NCI-H1105 (cell line): ENCODE results near the gene PCK2.
A peak's percentile ranks its signal among the peaks of the same experiment; 100 is the strongest.

Experiments
- DNase-seq: peaks from one replicate; lab custom pipeline; 2025; lab: John Stamatoyannopoulos, UW

Gene PCK2

GRCh38 chr14:24075485-24076301 lies 18.4 kb upstream of the PCK2 start:
- no peak for DNase-seq

- no peak for DNase-seq
Measured at GRCh38 chr14:24076302-24076601, 17.9 kb upstream of the PCK2 start.

GRCh38 chr14:24077086-24077485 lies 17.0 kb upstream of the PCK2 start:
- no peak for DNase-seq

- no peak for DNase-seq
Measured at GRCh38 chr14:24078146-24078545, 16.0 kb upstream of the PCK2 start.

GRCh38 chr14:24079491-24080141 lies 14.5 kb upstream of the PCK2 start:
- DNase-seq: no peak

GRCh38 chr14:24080142-24080530 lies 14.0 kb upstream of the PCK2 start:
- DNase-seq: no peak

- DNase-seq: peak; percentile 48
Measured at GRCh38 chr14:24080888-24081738, 13.0 kb upstream of the PCK2 start.

GRCh38 chr14:24081739-24082211 lies 12.3 kb upstream of the PCK2 start:
- no peak for DNase-seq

GRCh38 chr14:24082411-24083080 lies 11.6 kb upstream of the PCK2 start:
- DNase-seq: no peak

GRCh38 chr14:24083462-24083861 lies 10.6 kb upstream of the PCK2 start:
- DNase-seq: no peak

- no peak for DNase-seq
Measured at GRCh38 chr14:24084440-24084839, 9.7 kb upstream of the PCK2 start.

GRCh38 chr14:24085215-24085614 lies 8.9 kb upstream of the PCK2 start:
- DNase-seq: no peak

- no peak for DNase-seq
Measured at GRCh38 chr14:24086193-24086955, 7.7 kb upstream of the PCK2 start.

- DNase-seq: no peak
Measured at GRCh38 chr14:24087004-24087403, 7.1 kb upstream of the PCK2 start.

GRCh38 chr14:24088095-24088494 lies 6.0 kb upstream of the PCK2 start:
- DNase-seq: no peak

- no peak for DNase-seq
Measured at GRCh38 chr14:24089890-24090289, 4.2 kb upstream of the PCK2 start.

- no peak for DNase-seq
Measured at GRCh38 chr14:24092110-24092504, 2.0 kb upstream of the PCK2 start.

- no peak for DNase-seq
Measured at GRCh38 chr14:24092505-24093206, 1.5 kb upstream of the PCK2 start.

GRCh38 chr14:24093207-24093900 lies 757 bp upstream of the PCK2 start:
- DNase-seq: no peak

- DNase-seq: no peak
Measured at GRCh38 chr14:24094841-24095270, 745 bp downstream of the PCK2 start.
